GM20431 (cell line): ENCODE results near the gene TST.
"Not testable (repeated sequence)": the region's sequence is repeated elsewhere in the genome, so short reads cannot be mapped to it uniquely, and the experiment has no call there.

Experiments used
- in situ Hi-C: fragments of 300-500 bp; cut with MseI, MboI; formaldehyde crosslinking; loops from one replicate; pipeline ENCODE4 v1.15.0; 2020; ENCODE audit warnings: low sequenced_read_pairs; ENCODE audit not compliant: unreplicated experiment

Gene TST

DNA sequence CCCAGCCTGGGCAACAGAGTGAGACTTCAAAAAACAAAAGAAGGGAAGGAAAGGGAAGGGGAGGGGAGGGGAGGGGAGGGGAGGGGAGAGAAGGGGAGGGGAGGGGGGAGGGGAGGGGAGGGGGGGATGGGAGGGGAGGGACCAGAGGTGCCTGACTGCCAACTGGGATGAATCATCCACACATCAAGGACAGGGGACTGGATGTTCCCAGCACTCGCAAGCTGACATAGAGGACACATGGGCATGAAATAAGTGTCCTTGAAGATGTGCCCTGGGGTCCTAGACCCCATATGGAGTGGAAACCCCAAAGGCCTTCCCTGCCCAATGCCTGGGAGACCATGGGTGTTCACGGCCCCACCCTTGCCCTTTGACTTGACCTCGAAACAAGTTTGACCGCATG, 19.8 kb downstream of the TST start:
- in situ Hi-C loops, result no loop called here

DNA sequence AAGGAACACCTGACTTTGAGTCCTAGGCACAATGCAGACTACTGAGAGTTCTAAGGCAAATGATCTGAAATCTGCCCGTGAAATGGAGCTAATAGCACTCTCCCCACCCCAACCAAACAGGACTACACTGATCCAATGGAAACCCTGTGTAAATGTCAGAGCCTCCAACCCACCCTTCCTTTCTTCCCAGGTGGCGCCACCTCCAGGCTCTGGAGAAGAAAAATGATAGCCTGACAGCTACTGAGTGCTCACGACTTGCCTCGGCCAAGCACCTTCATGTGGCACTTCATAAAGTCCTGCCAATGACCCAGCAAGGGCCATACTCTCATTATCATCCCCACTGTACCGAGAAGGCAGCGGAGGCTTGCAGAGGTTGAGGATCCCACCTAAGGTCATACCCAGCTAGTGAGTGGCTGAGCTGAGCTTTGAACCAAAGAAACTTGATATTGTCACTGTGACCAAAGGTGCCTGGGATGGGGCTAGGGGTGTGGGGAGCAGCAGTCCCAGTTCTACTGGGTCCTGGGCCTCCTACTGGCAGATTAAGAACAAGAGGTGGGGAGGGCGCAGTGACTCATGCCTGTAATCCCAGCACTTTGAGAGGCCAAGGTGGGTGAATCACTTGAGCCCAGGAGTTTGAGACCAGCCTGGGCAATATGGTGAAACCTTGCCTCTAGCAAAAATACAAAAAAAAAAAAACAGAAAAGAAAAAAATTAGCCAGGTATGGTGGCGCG, 20.5 kb downstream of the TST start:
- in situ Hi-C loops, result no loop called here

DNA sequence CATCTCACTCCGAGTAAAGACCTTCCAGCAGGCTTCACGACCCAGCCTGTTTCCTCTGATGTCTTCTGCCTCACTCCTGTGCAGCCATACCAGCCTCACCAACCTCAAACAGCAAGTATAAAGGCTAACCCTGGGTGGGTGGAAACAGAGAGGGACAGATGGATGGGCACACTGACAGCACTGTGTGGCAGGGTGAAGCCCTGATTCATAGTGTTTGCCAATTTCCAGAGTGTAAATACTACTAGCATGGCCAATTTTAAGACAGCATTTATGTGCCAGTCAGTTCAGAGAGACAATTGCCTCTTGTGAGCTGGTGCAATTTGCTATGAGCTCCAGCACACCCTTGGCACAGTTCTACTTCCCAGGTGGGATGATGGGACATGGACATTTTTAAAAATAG, 21.5 kb downstream of the TST start:
- in situ Hi-C loops, result no loop called here

DNA sequence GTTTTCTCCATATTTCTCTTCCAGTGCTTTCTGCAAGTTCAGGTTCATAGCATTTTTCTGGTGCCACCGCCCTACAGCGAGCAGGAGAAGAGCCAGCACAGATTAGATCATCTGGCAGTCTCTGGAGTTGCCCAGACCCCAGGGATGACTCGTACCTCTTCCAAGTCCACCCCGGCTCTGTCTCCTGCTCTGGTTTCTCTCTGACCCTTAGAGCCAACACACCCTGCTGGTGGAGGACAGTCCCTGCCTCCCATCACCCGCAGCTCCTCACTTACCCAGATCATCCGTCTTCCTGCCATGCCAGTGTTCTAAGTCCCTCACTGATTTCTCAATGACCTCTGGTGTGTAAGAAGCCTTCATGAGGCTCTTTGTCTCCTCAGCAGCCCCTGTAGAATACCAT, 28.0 kb downstream of the TST start:
- in situ Hi-C loops, result no loop called here

GRCh38 chr22:36990457-36990856, 28.8 kb downstream of the TST start:
- in situ Hi-C loops, result no loop called here

DNA sequence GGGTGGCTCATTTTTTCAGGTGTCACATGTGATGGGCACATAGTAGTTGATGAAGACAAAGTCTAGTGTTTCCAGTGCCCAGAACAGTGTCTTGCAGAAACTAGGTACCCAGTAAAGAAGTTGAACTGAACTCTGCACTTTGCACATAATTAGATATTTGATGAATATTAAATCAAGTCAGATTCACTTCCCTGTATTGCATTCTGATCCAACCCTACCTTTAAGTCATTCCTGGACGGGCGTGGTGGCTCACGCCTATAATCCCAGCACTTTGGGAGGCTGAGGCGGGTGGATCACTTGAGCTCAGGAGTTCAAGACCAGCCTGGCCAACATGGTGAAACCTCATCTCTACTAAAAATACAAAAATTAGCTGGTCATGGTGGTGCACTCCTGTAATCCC, 30.2 kb downstream of the TST start:
- in situ Hi-C loops, result not testable (repeated sequence)

GRCh38 chr22:36988075-36988832, 31.0 kb downstream of the TST start:
- in situ Hi-C loops, result no loop called here

GRCh38 chr22:36986242-36986821, 32.9 kb downstream of the TST start:
- in situ Hi-C loops, result no loop called here

DNA sequence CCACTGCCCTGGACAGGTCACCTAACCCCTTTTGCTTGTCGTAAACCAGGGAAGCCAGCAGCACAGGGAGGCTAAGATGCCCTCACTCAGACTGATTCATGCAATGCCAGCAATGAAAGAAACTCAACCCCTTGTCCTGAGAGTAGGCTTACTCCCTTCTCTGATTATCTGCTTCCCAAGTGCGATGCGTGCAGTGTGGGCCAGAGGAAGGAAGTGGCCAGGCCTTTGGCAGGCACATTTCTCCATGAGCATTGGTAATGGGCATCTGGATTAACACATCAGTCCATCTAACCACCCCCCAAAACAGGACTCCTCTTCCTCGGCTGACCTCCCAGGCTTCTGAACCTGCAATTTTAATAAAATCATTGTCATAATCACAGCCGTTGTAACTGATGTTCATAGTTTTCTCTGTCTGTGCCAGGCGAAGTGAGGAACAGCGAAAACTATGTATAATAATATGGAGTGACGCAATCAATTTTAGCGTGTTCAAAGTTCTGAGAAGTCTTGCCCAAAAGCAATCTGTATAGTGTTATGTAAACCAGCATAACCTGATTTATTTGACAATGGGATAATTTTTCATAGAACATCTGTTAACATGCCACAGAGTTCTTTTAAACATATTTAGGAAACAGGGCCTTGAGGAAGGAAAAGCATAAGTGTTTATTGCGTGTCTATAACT, 33.9 kb downstream of the TST start:
- in situ Hi-C loops, result no loop called here

GRCh38 chr22:36982136-36982535, 37.1 kb downstream of the TST start:
- in situ Hi-C loops, result loop anchor here (5.0 kb wide), 1 partner anchor 195 kb away; no protein-coding TSS in a partner anchor

DNA sequence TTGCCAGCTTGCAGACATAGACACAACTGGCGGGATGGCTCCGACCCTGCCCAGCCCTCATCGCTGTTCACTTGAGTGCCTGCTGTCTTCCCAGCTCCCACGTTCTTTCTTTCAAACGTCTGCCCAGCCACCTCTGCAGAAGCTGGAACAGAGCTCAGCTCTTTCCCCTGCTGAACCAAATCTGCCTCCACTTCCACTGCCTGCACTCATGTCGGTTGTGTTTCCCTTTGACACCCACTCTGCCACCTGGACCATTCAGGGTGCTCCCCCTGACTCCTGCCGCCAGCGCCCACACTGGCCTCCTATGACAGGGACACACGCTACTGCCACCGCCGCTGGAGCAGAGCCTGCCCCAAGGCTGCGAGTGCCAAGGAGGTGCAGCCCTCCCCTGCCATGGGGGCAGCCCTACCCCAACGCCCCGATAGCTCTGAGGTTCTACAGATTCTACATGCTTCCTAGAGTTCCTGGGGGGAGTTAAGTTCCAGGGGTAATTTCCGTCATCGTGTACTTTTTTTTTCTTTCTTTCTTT, 37.9 kb downstream of the TST start:
- in situ Hi-C loops, result loop anchor here (5.0 kb wide), 1 partner anchor 194 kb away; no protein-coding TSS in a partner anchor

DNA sequence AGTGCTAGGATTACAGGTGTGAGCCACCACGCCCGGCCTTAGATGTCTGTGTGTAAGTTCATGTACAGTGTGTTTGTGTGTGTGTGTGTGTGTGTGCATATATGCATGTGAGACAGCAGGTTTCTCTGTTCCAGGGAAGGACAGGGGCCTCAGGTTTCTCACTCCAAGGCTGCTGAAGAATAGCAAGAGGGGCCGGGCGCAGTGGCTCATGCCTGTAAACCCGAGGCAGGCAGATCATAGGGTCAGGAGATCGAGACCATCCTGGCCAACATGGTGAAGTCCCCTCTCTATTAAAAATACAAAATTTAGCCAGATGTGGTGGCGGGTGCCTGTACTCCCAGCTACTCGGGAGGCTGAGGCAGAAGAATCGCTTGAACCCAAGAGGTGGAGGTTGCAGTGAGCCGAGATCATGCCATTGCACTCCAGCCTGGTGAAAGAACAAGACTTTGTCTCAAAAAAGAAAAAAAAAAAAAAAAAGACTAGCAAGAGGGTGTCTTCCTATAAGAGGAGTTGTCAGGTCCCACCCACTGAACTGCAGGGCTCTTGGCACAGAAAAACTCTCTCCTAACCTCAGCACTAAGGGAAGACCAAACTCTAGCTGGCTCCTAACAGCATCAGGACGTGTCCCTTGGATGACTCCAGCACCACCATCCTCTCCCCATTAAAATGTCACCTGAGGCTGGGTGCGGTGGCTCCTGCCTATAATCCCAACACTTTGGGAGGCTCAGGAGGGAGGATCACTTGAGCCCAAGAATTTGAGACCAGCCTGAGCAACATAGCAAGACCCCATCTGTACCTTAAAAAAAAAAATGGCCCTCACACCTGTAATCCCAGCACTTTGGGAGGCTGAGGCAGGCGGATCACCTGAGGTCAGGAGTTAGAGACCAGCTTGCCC, 40.0 kb downstream of the TST start:
- in situ Hi-C loops, result no loop called here

- in situ Hi-C loops, result no loop called here
Observed at GRCh38 chr22:36977947-36978660, 41.1 kb downstream of the TST start.

- in situ Hi-C loops, result no loop called here
Observed at GRCh38 chr22:36977401-36977861, 41.8 kb downstream of the TST start.

- in situ Hi-C loops, result no loop called here
Observed at GRCh38 chr22:36976606-36977005, 42.6 kb downstream of the TST start.

GRCh38 chr22:36971341-36972125, 47.7 kb downstream of the TST start:
- in situ Hi-C loops, result no loop called here

- in situ Hi-C loops, result no loop called here
Observed at GRCh38 chr22:36968249-36968964, 50.8 kb downstream of the TST start.
